Measurements from ENCODE around the gene PDCD11. TPM values are rescaled to one million over a fixed set of nuclear protein-coding genes. Genes with fewer than 3 reads are reported as not detected.

PDCD11 gene
- polyA plus RNA-seq, 1 donor from 2014 or later: 15.3 TPM

DNA sequence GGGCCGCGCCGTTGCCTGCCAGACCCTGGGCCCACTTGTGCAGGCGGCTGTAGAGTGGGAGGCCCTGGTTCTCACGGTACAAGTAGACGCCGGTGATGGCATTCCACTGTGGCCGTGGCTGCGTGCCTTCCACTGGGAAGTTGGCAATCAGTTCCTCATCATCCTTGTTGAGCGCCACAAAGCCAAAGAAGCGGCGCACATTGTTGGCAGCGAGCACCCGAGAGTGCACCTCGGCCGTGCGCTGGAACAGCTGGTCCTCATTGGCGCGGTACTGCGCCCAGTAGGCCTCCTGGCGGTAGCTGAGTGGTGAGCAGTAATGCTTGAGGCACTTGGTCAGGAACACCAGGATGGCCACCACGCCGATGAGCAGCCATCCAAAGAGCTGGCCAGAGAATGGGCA lies 50.8 kb downstream of the PDCD11 start:
- H3K79me2 ChIP-seq (replicated peaks; ENCODE audit: insufficient read depth, low read length): no peaks in the 10 kb centered on the region

DNA sequence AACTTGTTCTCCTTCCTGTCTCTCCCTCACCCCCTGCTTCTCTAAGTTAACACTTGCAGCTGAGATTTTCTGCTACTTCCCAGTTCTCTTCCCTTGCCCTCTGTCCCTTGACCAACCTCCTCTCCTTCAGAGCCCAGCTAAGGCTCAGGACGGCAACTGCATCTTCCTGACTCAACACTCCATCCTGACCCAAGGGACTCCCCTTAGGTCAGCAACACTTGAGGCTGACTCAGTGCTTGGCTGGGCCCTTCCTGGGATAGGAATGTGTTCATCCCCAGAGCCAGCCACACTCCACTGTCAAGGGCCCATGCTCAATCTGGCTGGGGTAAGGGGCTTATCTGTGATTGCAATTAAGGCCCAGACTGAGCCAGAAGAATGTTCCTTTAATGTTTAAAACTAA lies 52.3 kb downstream of the PDCD11 start:
- no peak overlapping the region for H3K27ac ChIP-seq (ENCODE audit: low read length)
- H3K9ac ChIP-seq (ENCODE audit: low read length): no peak overlapping the region
- H3K4me2 ChIP-seq (ENCODE audit: low read length): no peak overlapping the region
- no peaks in the 10 kb centered on the region for H3K27me3 ChIP-seq (ENCODE audit: insufficient read depth, low read depth, low read length)
- no peaks in the 10 kb centered on the region for H3K9me2 ChIP-seq (ENCODE audit: insufficient read depth, low read length)
- H3K4me3 ChIP-seq (ENCODE audit: low read length): no peak overlapping the region
- H3K79me2 ChIP-seq (replicated peaks; ENCODE audit: insufficient read depth, low read length): no peaks in the 10 kb centered on the region
- peaks cover 7% of the 10 kb centered on the region for H3K36me3 ChIP-seq (ENCODE audit: insufficient read depth, low read length)
- H2AFZ ChIP-seq (ENCODE audit: low read depth, low read length): no peak overlapping the region
- no peaks in the 10 kb centered on the region for H4K20me1 ChIP-seq (ENCODE audit: insufficient read depth)
- H3K9me3 ChIP-seq (ENCODE audit: low read length): no peaks in the 10 kb centered on the region
- TF ChIP-seq EZH2 (IDR thresholded peaks at IDR 0.05; ENCODE audit: borderline replicate concordance, insufficient read depth, low read length, poor library complexity, severe bottlenecking) (no peak), POLR2AphosphoS5 (IDR thresholded peaks at IDR 0.05) (no peak), EP300 (conservative IDR thresholded peaks at IDR 0.05; ENCODE audit: poor library complexity, severe bottlenecking) (no peak), SMC3 (conservative IDR thresholded peaks at IDR 0.05; ENCODE audit: poor library complexity) (no peak), RAD21 (conservative IDR thresholded peaks at IDR 0.05) (no peak), TAF1 (IDR thresholded peaks at IDR 0.05; ENCODE audit: low read depth) (no peak), MXI1 (conservative IDR thresholded peaks at IDR 0.05; ENCODE audit: poor library complexity, severe bottlenecking) (no peak)
- TF ChIP-seq, protein P1, sequence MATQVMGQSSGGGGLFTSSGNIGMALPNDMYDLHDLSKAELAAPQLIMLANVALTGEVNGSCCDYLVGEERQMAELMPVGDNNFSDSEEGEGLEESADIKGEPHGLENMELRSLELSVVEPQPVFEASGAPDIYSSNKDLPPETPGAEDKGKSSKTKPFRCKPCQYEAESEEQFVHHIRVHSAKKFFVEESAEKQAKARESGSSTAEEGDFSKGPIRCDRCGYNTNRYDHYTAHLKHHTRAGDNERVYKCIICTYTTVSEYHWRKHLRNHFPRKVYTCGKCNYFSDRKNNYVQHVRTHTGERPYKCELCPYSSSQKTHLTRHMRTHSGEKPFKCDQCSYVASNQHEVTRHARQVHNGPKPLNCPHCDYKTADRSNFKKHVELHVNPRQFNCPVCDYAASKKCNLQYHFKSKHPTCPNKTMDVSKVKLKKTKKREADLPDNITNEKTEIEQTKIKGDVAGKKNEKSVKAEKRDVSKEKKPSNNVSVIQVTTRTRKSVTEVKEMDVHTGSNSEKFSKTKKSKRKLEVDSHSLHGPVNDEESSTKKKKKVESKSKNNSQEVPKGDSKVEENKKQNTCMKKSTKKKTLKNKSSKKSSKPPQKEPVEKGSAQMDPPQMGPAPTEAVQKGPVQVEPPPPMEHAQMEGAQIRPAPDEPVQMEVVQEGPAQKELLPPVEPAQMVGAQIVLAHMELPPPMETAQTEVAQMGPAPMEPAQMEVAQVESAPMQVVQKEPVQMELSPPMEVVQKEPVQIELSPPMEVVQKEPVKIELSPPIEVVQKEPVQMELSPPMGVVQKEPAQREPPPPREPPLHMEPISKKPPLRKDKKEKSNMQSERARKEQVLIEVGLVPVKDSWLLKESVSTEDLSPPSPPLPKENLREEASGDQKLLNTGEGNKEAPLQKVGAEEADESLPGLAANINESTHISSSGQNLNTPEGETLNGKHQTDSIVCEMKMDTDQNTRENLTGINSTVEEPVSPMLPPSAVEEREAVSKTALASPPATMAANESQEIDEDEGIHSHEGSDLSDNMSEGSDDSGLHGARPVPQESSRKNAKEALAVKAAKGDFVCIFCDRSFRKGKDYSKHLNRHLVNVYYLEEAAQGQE (IDR thresholded peaks at IDR 0.05; ENCODE audit: borderline replicate concordance): no peak
- TF ChIP-seq, protein P2, sequence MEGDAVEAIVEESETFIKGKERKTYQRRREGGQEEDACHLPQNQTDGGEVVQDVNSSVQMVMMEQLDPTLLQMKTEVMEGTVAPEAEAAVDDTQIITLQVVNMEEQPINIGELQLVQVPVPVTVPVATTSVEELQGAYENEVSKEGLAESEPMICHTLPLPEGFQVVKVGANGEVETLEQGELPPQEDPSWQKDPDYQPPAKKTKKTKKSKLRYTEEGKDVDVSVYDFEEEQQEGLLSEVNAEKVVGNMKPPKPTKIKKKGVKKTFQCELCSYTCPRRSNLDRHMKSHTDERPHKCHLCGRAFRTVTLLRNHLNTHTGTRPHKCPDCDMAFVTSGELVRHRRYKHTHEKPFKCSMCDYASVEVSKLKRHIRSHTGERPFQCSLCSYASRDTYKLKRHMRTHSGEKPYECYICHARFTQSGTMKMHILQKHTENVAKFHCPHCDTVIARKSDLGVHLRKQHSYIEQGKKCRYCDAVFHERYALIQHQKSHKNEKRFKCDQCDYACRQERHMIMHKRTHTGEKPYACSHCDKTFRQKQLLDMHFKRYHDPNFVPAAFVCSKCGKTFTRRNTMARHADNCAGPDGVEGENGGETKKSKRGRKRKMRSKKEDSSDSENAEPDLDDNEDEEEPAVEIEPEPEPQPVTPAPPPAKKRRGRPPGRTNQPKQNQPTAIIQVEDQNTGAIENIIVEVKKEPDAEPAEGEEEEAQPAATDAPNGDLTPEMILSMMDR (IDR thresholded peaks at IDR 0.05; ENCODE audit: poor library complexity, severe bottlenecking): no peak
- H3F3A ChIP-seq (ENCODE audit: insufficient read depth, low read length, poor library complexity, severe bottlenecking): no peaks in the 10 kb centered on the region

More for the DNA sequence above, 50.8 kb downstream of the PDCD11 start:
- no peak overlapping the region for H3K9ac ChIP-seq (ENCODE audit: low read length)
- peaks cover 7% of the 10 kb centered on the region for H3K36me3 ChIP-seq (ENCODE audit: insufficient read depth, low read length)
- no peaks in the 10 kb centered on the region for H4K20me1 ChIP-seq (ENCODE audit: insufficient read depth)
- no peaks in the 10 kb centered on the region for H3K9me3 ChIP-seq (ENCODE audit: low read length)
- H3K27ac ChIP-seq (ENCODE audit: low read length): no peak overlapping the region
- H3K4me3 ChIP-seq (ENCODE audit: low read length): no peak overlapping the region
- no peaks in the 10 kb centered on the region for H3F3A ChIP-seq (ENCODE audit: insufficient read depth, low read length, poor library complexity, severe bottlenecking)
- no peaks in the 10 kb centered on the region for H3K27me3 ChIP-seq (ENCODE audit: insufficient read depth, low read depth, low read length)
- H2AFZ ChIP-seq (ENCODE audit: low read depth, low read length): no peak overlapping the region
- H3K4me2 ChIP-seq (ENCODE audit: low read length): no peak overlapping the region
- TF ChIP-seq, protein P1 (IDR thresholded peaks at IDR 0.05; ENCODE audit: borderline replicate concordance): no peak
- no peak for TF ChIP-seq TAF1 (IDR thresholded peaks at IDR 0.05; ENCODE audit: low read depth)
- no peak for TF ChIP-seq RAD21 (conservative IDR thresholded peaks at IDR 0.05)
- no peak for TF ChIP-seq POLR2AphosphoS5 (IDR thresholded peaks at IDR 0.05)
- no peak for TF ChIP-seq EP300 (conservative IDR thresholded peaks at IDR 0.05; ENCODE audit: poor library complexity, severe bottlenecking)
- TF ChIP-seq, protein P2 (IDR thresholded peaks at IDR 0.05; ENCODE audit: poor library complexity, severe bottlenecking): no peak
- no peak for TF ChIP-seq MXI1 (conservative IDR thresholded peaks at IDR 0.05; ENCODE audit: poor library complexity, severe bottlenecking)
- no peak for TF ChIP-seq SMC3 (conservative IDR thresholded peaks at IDR 0.05; ENCODE audit: poor library complexity)
- no peak for TF ChIP-seq EZH2 (IDR thresholded peaks at IDR 0.05; ENCODE audit: borderline replicate concordance, insufficient read depth, low read length, poor library complexity, severe bottlenecking)
- H3K9me2 ChIP-seq (ENCODE audit: insufficient read depth, low read length): no peaks in the 10 kb centered on the region
